PC-9 (cell line): ENCODE results near the gene CNN2. TPM values are rescaled to one million over a fixed set of nuclear protein-coding genes. Genes with fewer than 3 reads are reported as not detected.

Source experiments
- BruUV-seq: library from RNA; stranded (reverse); fragments of 400-500 nt; replicated peaks from 2 replicates; lab custom pipeline; 2021; lab: Mats Ljungman, UMichigan
- CTCF ChIA-PET: fragments of 300-600 bp; sonication (Branson Sonifier 250); formaldehyde crosslinking; loops from one replicate; lab custom pipeline; 2022; ENCODE audit warnings: antibody characterized with exemption; lab: Charles Lee
- POLR2A ChIA-PET: fragments of 300-600 bp; sonication (Branson Sonifier 250); formaldehyde crosslinking; loops from one replicate; lab custom pipeline; 2022; ENCODE audit warnings: antibody characterized with exemption; ENCODE audit not compliant: unreplicated experiment; lab: Charles Lee
- DNase-seq, 2 experiments: peaks; one replicate each; pipeline versions ENCODE4 v3.0.0 to v3.0.0-alpha.2; 2015 to 2022; ENCODE audit warnings: mixed read lengths in 1 of 2
- H2AFZ ChIP-seq: fragments of 200-600 bp; sonication (generic); 2 replicates; pipeline ENCODE4 v1.8.1; 2017; ENCODE audit warnings: antibody characterized with exemption
- H3F3A ChIP-seq: fragments of 200-600 bp; sonication (generic); 2 replicates; pipeline ENCODE4 v1.8.1; 2017; ENCODE audit warnings: antibody characterized with exemption, mild to moderate bottlenecking, low read depth; ENCODE audit not compliant: insufficient read depth
- H3K27ac ChIP-seq: fragments of 200-600 bp; sonication (generic); 2 replicates; pipeline ENCODE4 v1.6.1; 2016; ENCODE audit warnings: mixed run types
- H3K27me3 ChIP-seq: fragments of 200-600 bp; sonication (generic); 2 replicates; pipeline ENCODE4 v1.6.1; 2016; ENCODE audit warnings: low read depth, mixed run types; ENCODE audit not compliant: insufficient read depth
- H3K36me3 ChIP-seq: fragments of 200-600 bp; sonication (generic); 2 replicates; pipeline ENCODE4 v1.6.1; 2016; ENCODE audit warnings: low read depth, mixed run types
- H3K4me1 ChIP-seq: fragments of 200-600 bp; sonication (generic); replicated peaks from 2 replicates; pipeline ENCODE4 v1.6.1; 2016; ENCODE audit warnings: mixed run types; ENCODE audit not compliant: insufficient read depth
- H3K4me2 ChIP-seq: fragments of 200-600 bp; sonication (generic); 2 replicates; pipeline ENCODE4 v1.6.1; 2017; ENCODE audit warnings: mixed run types
- H3K4me3 ChIP-seq: fragments of 200-600 bp; sonication (generic); 2 replicates; pipeline ENCODE4 v1.6.1; 2016; ENCODE audit warnings: mixed run types
- H3K79me2 ChIP-seq: fragments of 200-600 bp; sonication (generic); 2 replicates; pipeline ENCODE4 v1.6.1; 2017; ENCODE audit warnings: low read depth, mixed run types
- H3K9me2 ChIP-seq: fragments of 200-600 bp; sonication (generic); 2 replicates; pipeline ENCODE4 v1.8.1; 2017; ENCODE audit warnings: mild to moderate bottlenecking; ENCODE audit not compliant: insufficient read depth
- H3K9me3 ChIP-seq: fragments of 200-600 bp; sonication (generic); 2 replicates; pipeline ENCODE4 v1.8.1; 2016; ENCODE audit warnings: low read depth; ENCODE audit not compliant: insufficient read depth
- H4K20me1 ChIP-seq: fragments of 200-600 bp; sonication (generic); 2 replicates; pipeline ENCODE4 v1.8.1; 2017; ENCODE audit not compliant: insufficient read depth
- CTCF ChIP-seq: fragments of 200-600 bp; sonication (generic); conservative IDR thresholded peaks from 2 replicates; pipeline ENCODE4 v1.6.1; 2017; ENCODE audit warnings: mixed run types, antibody characterized with exemption, mild to moderate bottlenecking, moderate library complexity
- EZH2 ChIP-seq: fragments of 200-600 bp; sonication (generic); IDR thresholded peaks from 2 replicates; pipeline ENCODE4 v1.8.0; 2017; ENCODE audit warnings: antibody characterized with exemption, low read depth
- intact Hi-C: fragments of 100-400 bp; cut with micrococcal nuclease; formaldehyde crosslinking; loops from one replicate; pipeline ENCODE4 v1.10.0; 2022; ENCODE audit not compliant: unreplicated experiment
- total RNA-seq: library from RNA; stranded (reverse); gene quantifications from 2 replicates; pipeline ENCODE4 v1.2.3, GENCODE V29; 2021

The CNN2 gene
- total RNA-seq, 1 experiment from 2014 or later = 206 TPM

GRCh38 chr19:1055028-1055425 lies 28.6 kb downstream of the CNN2 start:
- Histone ChIP-seq H3F3A (peaks cover 16% of the 10 kb centered on the region; the same call in 1 of the 2 replicates), H3K4me1 (no peaks in the 10 kb centered on the region), H3K9me3 (no peaks in the 10 kb centered on the region), H3K79me2 (no peaks in the 10 kb centered on the region), H2AFZ (no peak overlapping the region), H3K27me3 (no peaks in the 10 kb centered on the region), H3K4me2 (no peak overlapping the region), H3K9me2 (no peaks in the 10 kb centered on the region), H3K4me3 (no peak overlapping the region), H3K36me3 (no peaks in the 10 kb centered on the region), H4K20me1 (no peaks in the 10 kb centered on the region), H3K27ac (no peak overlapping the region)
- TF ChIP-seq CTCF (no peak), EZH2 (no peak)
- intact Hi-C loops = no loop called here
- BruUV-seq = no TSS peak
- POLR2A ChIA-PET = no interaction called here
- no peak for DNase-seq
- CTCF ChIA-PET = no interaction called here

GRCh38 chr19:1055886-1056620 lies 29.6 kb downstream of the CNN2 start:
- no TSS peak for BruUV-seq

GRCh38 chr19:1057176-1057855 lies 30.9 kb downstream of the CNN2 start:
- Histone ChIP-seq H3K27ac (no peak overlapping the region), H4K20me1 (no peaks in the 10 kb centered on the region), H3K9me2 (no peaks in the 10 kb centered on the region), H3K4me2 (no peak overlapping the region), H3K36me3 (no peaks in the 10 kb centered on the region), H3K9me3 (no peaks in the 10 kb centered on the region), H2AFZ (no peak overlapping the region), H3K27me3 (no peaks in the 10 kb centered on the region), H3F3A (peaks cover 5% of the 10 kb centered on the region; the same call in 1 of the 2 replicates), H3K4me3 (no peak overlapping the region), H3K4me1 (no peaks in the 10 kb centered on the region), H3K79me2 (no peaks in the 10 kb centered on the region)
- BruUV-seq = no TSS peak
- TF ChIP-seq EZH2 = no peak
- peak; percentile 61 for TF ChIP-seq CTCF
- CTCF ChIA-PET = interaction anchor here (0.5 kb wide), 1 partner anchor 48 kb away, joined by 3 read pairs; no protein-coding TSS in a partner anchor
- DNase-seq = peak in 1 of 2 experiments; percentile 43
- intact Hi-C loops = no loop called here
- POLR2A ChIA-PET = interaction anchor here (0.7 kb wide), 1 partner anchor 20 kb away, joined by 14 read pairs; no protein-coding TSS in a partner anchor

More at GRCh38 chr19:1055886-1056620, 29.6 kb downstream of the CNN2 start:
- Histone ChIP-seq H4K20me1 (no peaks in the 10 kb centered on the region), H3K27ac (no peak overlapping the region), H3K36me3 (no peaks in the 10 kb centered on the region), H3K4me2 (no peak overlapping the region), H3K9me2 (no peaks in the 10 kb centered on the region), H3K4me3 (no peak overlapping the region), H3F3A (peaks cover 11% of the 10 kb centered on the region; the same call in 1 of the 2 replicates), H3K27me3 (no peaks in the 10 kb centered on the region), H2AFZ (no peak overlapping the region), H3K9me3 (no peaks in the 10 kb centered on the region), H3K4me1 (no peaks in the 10 kb centered on the region), H3K79me2 (no peaks in the 10 kb centered on the region)
- ChIA-PET POLR2A (no interaction called here), CTCF (no interaction called here)
- intact Hi-C loops = no loop called here
- DNase-seq = no peak
- TF ChIP-seq CTCF = no peak
- TF ChIP-seq EZH2 = no peak
